KMS-11 (cell line): Measurements from ENCODE around the gene PALM.

Source experiments
- H2AFZ ChIP-seq: fragments of 200-600 bp; sonication (generic); 2 replicates; pipeline ENCODE4 v1.6.1; 2016; ENCODE audit warnings: antibody characterized with exemption, mixed run types, low read depth
- H3K27ac ChIP-seq: fragments of 200-600 bp; sonication (generic); 2 replicates; pipeline ENCODE4 v1.6.1; 2016; ENCODE audit warnings: mild to moderate bottlenecking, mixed run types
- H3K27me3 ChIP-seq: fragments of 200-600 bp; sonication (generic); 2 replicates; pipeline ENCODE4 v1.6.1; 2017; ENCODE audit warnings: mild to moderate bottlenecking, low read depth, mixed run types, moderate library complexity; ENCODE audit not compliant: insufficient read depth
- H3K36me3 ChIP-seq: fragments of 200-600 bp; sonication (generic); 2 replicates; pipeline ENCODE4 v1.6.1; 2017; ENCODE audit warnings: mild to moderate bottlenecking, mixed run types; ENCODE audit not compliant: insufficient read depth
- H3K4me1 ChIP-seq: fragments of 200-600 bp; sonication (generic); 2 replicates; pipeline ENCODE4 v1.6.1; 2016; ENCODE audit warnings: mild to moderate bottlenecking, low read depth, mixed run types; ENCODE audit not compliant: poor library complexity, severe bottlenecking
- H3K4me2 ChIP-seq: fragments of 200-600 bp; sonication (generic); 2 replicates; pipeline ENCODE4 v1.7.0; 2016; ENCODE audit warnings: mild to moderate bottlenecking, mixed run types
- H3K4me3 ChIP-seq: fragments of 200-600 bp; sonication (generic); IDR thresholded peaks from 2 replicates; pipeline ENCODE4 v1.6.1; 2017; ENCODE audit warnings: low read depth, low read length, mixed read lengths; ENCODE audit not compliant: insufficient read depth
- H3K79me2 ChIP-seq: fragments of 200-600 bp; sonication (generic); 2 replicates; pipeline ENCODE4 v1.6.1; 2016; ENCODE audit warnings: low read depth, mixed run types; ENCODE audit not compliant: insufficient read depth
- H3K9ac ChIP-seq: fragments of 200-600 bp; sonication (generic); 2 replicates; pipeline ENCODE4 v1.6.1; 2016; ENCODE audit warnings: mild to moderate bottlenecking, mixed run types
- H4K20me1 ChIP-seq: fragments of 200-600 bp; sonication (generic); 2 replicates; pipeline ENCODE4 v1.6.1; 2016; ENCODE audit warnings: mild to moderate bottlenecking, mixed run types; ENCODE audit not compliant: insufficient read depth
- TF ChIP-seq, protein P1 (sequence below): fragments of 200-600 bp; sonication (generic); conservative IDR thresholded peaks from 2 replicates; pipeline ENCODE4 v1.6.1; 2017; ENCODE audit warnings: low read depth, mild to moderate bottlenecking, antibody characterized with exemption, low read length, moderate library complexity, mixed read lengths

The PALM gene

DNA sequence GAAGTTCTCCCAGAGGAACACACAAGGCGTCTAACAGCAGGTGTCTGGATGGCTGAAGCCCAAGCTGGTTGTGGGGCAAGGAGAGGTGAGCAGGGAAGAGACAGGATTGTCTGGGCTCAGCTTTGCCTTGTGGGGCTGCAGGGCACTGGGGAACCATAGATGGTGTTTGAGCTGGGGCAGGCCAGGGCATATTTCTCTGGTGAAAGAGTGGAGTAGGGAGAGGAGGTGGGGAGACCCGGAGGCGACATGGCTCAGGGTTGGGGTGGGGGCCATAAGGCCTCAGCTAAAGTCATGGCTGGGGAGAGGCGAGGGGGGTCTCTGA is 5.4 kb upstream of the PALM start:
- H4K20me1 ChIP-seq, result no peaks in the 10 kb centered on the region
- H2AFZ ChIP-seq, result no peak overlapping the region
- H3K9ac ChIP-seq, result no peak overlapping the region

DNA sequence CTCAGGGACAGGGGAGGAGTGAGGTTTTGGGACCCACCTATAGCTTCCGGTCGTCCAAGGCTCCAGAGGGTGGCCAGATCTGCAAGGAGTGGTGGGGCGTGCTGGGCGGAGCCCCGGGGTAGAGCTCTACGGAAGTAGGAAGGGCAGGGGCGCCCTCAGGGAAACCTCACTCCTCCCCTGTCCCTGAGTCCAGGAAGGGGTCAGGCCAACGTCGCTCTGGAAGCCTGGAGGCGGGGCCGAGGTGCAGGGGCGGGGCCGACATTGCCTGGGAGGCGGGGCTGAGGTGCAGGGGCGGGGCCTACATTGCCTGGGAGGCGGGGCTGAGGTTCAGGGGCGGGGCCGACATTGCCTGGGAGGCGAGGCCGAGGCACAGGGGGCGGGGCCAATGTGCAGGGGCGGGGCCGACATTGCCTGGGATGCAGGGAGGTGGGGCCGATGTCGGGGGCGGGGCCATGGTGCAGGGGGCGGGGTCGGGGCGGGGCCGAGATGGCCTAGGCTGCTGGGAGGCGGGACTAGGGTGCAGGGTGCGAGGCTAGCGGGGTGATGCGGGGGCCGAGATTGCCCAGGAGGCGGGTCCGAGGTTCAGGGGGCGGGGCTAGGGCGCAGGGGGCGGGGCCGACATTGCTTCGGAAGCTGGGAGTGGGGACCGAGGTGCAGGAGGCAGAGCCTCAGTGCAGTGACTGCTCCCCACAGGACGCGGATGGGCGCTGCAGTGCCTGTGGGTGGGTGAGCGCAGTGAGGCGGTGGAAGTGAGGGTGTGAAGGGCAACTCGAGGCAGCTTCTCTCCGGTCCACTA is 4.9 kb upstream of the PALM start:
- H2AFZ ChIP-seq, result no peak overlapping the region
- no peaks in the 10 kb centered on the region for H3K4me1 ChIP-seq
- H3K9ac ChIP-seq, result no peak overlapping the region
- TF ChIP-seq, protein P1, sequence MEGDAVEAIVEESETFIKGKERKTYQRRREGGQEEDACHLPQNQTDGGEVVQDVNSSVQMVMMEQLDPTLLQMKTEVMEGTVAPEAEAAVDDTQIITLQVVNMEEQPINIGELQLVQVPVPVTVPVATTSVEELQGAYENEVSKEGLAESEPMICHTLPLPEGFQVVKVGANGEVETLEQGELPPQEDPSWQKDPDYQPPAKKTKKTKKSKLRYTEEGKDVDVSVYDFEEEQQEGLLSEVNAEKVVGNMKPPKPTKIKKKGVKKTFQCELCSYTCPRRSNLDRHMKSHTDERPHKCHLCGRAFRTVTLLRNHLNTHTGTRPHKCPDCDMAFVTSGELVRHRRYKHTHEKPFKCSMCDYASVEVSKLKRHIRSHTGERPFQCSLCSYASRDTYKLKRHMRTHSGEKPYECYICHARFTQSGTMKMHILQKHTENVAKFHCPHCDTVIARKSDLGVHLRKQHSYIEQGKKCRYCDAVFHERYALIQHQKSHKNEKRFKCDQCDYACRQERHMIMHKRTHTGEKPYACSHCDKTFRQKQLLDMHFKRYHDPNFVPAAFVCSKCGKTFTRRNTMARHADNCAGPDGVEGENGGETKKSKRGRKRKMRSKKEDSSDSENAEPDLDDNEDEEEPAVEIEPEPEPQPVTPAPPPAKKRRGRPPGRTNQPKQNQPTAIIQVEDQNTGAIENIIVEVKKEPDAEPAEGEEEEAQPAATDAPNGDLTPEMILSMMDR, result no peak
- H3K4me3 ChIP-seq, result no peak overlapping the region
- peaks cover 66% of the 10 kb centered on the region for H3K27me3 ChIP-seq
- no peak overlapping the region for H3K27ac ChIP-seq
- H4K20me1 ChIP-seq, result no peaks in the 10 kb centered on the region
- no peak overlapping the region for H3K4me2 ChIP-seq
- H3K36me3 ChIP-seq, result no peaks in the 10 kb centered on the region
- H3K79me2 ChIP-seq, result no peaks in the 10 kb centered on the region

More for the DNA sequence above, 5.4 kb upstream of the PALM start:
- no peaks in the 10 kb centered on the region for H3K79me2 ChIP-seq
- no peak overlapping the region for H3K4me2 ChIP-seq
- no peaks in the 10 kb centered on the region for H3K4me1 ChIP-seq
- no peak overlapping the region for H3K27ac ChIP-seq
- H3K27me3 ChIP-seq, result peaks cover 70% of the 10 kb centered on the region
- H3K36me3 ChIP-seq, result no peaks in the 10 kb centered on the region
- H3K4me3 ChIP-seq, result no peak overlapping the region
- TF ChIP-seq, protein P1, result no peak

- TF ChIP-seq, protein P1, result no peak
- Histone ChIP-seq H3K4me2 (no peak overlapping the region), H3K36me3 (no peaks in the 10 kb centered on the region), H3K4me3 (no peak overlapping the region), H3K79me2 (no peaks in the 10 kb centered on the region), H3K9ac (no peak overlapping the region), H4K20me1 (no peaks in the 10 kb centered on the region), H2AFZ (no peak overlapping the region), H3K27me3 (peaks cover 61% of the 10 kb centered on the region), H3K27ac (no peak overlapping the region), H3K4me1 (no peaks in the 10 kb centered on the region)
Measured at GRCh38 chr19:704447-704741, 4.3 kb upstream of the PALM start.

GRCh38 chr19:709196-709964 is 645 bp downstream of the PALM start:
- Histone ChIP-seq H3K79me2 (no peaks in the 10 kb centered on the region), H3K4me2 (no peak overlapping the region), H2AFZ (no peak overlapping the region), H3K27ac (no peak overlapping the region), H3K4me1 (no peaks in the 10 kb centered on the region), H3K27me3 (peaks cover 74% of the 10 kb centered on the region), H3K36me3 (no peaks in the 10 kb centered on the region), H4K20me1 (no peaks in the 10 kb centered on the region), H3K4me3 (no peak overlapping the region), H3K9ac (no peak overlapping the region)
- TF ChIP-seq, protein P1, result no peak
